OCI-LY1 (cell line): Measurements from ENCODE around the gene CCDC138.

Source experiments
- EZH2 ChIP-seq: fragments of 200-600 bp; sonication (generic), shearing (Covaris generic); IDR thresholded peaks from 2 replicates; pipeline ENCODE4 v1.8.0; 2017; ENCODE audit warnings: borderline replicate concordance, mixed run types, mild to moderate bottlenecking, antibody characterized with exemption, low read length, moderate library complexity, mixed read lengths
- TF ChIP-seq, protein P1 (sequence below): fragments of 200-600 bp; sonication (generic), shearing (Covaris generic); IDR thresholded peaks from 2 replicates; pipeline ENCODE4 v1.5.1; 2017; ENCODE audit warnings: mild to moderate bottlenecking, antibody characterized with exemption, low read length, moderate library complexity, mixed read lengths

DNA sequence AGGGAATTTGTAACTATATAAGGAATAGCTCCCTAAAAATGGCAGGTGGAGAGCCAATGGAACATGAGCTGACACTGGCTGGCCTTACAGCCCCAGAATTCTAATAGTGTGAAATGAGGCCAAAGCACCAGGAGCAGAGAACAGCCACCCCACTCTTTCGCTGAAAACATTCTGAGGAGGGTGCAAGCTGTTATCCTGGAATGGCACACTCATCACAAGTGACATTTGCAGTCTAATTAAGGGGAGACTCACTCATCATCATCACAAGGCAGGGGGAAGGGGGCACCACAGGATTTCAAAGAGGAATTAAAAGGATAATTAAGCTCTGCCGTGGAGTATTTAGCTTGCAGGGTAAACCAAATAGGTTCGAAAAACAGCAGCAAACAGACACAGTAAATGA lies 108.2 kb downstream of the CCDC138 start:
- TF ChIP-seq, protein P1, sequence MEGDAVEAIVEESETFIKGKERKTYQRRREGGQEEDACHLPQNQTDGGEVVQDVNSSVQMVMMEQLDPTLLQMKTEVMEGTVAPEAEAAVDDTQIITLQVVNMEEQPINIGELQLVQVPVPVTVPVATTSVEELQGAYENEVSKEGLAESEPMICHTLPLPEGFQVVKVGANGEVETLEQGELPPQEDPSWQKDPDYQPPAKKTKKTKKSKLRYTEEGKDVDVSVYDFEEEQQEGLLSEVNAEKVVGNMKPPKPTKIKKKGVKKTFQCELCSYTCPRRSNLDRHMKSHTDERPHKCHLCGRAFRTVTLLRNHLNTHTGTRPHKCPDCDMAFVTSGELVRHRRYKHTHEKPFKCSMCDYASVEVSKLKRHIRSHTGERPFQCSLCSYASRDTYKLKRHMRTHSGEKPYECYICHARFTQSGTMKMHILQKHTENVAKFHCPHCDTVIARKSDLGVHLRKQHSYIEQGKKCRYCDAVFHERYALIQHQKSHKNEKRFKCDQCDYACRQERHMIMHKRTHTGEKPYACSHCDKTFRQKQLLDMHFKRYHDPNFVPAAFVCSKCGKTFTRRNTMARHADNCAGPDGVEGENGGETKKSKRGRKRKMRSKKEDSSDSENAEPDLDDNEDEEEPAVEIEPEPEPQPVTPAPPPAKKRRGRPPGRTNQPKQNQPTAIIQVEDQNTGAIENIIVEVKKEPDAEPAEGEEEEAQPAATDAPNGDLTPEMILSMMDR: no peak
- no peak for TF ChIP-seq EZH2
